ENCODE measurements around the gene CCT8. TPM values are rescaled to one million over a fixed set of nuclear protein-coding genes. Genes with fewer than 3 reads are reported as not detected.
A peak's percentile ranks its signal among the peaks of the same experiment; 100 is the strongest.

Gene CCT8
- total RNA-seq, 6 experiments from 2014 or later = 209 to 258 (median 227) TPM

DNA sequence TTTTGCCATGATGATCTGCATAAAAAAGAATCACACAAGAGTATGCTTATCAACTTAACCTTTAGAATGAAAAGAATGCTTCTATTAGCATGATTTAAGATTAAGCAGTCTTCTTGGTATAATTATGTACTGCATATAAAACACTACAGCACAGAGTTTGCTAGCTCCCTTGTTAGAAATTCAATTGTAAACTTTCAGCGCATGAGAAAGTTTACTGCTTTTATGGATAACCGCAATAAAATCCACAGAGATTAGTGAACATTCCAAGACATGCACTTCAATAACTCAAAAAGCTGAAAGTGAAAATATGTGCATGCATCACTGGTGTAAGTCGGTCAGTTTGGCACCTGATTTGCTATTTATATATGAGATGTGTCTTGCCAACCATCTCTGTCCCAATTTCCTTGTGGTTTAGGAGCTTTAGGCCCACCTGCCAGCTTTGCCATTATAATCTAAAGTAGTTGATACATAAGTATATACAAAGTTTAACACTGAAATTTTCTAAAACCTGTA lies 16.9 kb downstream of the CCT8 start:
- Mint-ChIP-seq H3K27ac (no peak overlapping the region), H3K4me1 (ENCODE audit: low read depth) (peaks cover 10% of the 10 kb centered on the region), H3K9me3 (no peaks in the 10 kb centered on the region), H3K36me3 (ENCODE audit: low read depth) (peaks cover 33% of the 10 kb centered on the region), H3K4me3 (no peak overlapping the region), H3K27me3 (ENCODE audit: insufficient read depth) (no peaks in the 10 kb centered on the region)
- DNase-seq = no peak
- TF ChIP-seq, protein P1, sequence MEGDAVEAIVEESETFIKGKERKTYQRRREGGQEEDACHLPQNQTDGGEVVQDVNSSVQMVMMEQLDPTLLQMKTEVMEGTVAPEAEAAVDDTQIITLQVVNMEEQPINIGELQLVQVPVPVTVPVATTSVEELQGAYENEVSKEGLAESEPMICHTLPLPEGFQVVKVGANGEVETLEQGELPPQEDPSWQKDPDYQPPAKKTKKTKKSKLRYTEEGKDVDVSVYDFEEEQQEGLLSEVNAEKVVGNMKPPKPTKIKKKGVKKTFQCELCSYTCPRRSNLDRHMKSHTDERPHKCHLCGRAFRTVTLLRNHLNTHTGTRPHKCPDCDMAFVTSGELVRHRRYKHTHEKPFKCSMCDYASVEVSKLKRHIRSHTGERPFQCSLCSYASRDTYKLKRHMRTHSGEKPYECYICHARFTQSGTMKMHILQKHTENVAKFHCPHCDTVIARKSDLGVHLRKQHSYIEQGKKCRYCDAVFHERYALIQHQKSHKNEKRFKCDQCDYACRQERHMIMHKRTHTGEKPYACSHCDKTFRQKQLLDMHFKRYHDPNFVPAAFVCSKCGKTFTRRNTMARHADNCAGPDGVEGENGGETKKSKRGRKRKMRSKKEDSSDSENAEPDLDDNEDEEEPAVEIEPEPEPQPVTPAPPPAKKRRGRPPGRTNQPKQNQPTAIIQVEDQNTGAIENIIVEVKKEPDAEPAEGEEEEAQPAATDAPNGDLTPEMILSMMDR (IDR thresholded peaks at IDR 0.05) = no peak

DNA sequence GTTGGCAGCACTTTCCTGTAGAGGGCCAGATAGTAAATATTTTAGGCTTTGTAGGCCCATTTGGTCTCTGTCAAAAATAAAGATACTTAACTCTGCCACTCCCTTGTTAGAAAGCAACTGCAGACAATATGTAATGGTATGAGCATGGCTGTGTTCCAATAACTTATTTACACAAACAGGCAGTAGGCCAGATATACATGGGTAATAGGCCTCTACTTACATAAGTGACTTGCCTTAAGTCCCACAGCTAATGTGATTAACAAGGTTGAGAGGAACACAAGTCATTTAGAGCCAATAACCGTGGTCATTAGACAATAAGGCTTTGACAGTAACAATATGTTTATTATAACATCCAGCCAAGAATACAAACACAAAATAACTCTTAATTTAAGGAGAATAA lies 17.4 kb downstream of the CCT8 start:
- TF ChIP-seq, protein P1 (IDR thresholded peaks at IDR 0.05) = no peak
- Mint-ChIP-seq H3K36me3 (ENCODE audit: low read depth) (peaks cover 27% of the 10 kb centered on the region), H3K4me1 (ENCODE audit: low read depth) (peaks cover 10% of the 10 kb centered on the region)

DNA sequence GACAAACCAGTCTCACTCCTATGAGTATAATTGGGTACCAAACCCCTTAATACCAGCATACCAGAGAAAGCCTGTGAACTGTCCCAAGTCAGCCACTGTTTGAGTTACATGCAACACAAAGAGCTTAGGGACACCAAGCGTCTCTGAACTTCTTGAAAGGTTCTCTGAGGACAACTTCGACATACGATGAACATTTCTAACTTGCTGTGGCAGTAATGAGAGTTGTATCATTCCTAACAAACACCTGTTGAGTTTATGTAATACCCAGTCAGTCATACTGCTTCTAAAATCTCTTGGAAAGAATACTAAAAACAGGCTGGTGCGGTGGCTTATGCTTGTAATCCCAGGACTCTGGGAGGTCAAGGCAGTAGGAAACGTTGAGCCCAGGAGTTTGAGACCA lies 18.4 kb downstream of the CCT8 start:
- H3K36me3 Mint-ChIP-seq (ENCODE audit: low read depth) = peaks cover 20% of the 10 kb centered on the region
- peaks cover 10% of the 10 kb centered on the region for H3K4me1 Mint-ChIP-seq (ENCODE audit: low read depth)
- TF ChIP-seq, protein P1 (IDR thresholded peaks at IDR 0.05) = no peak
- H3K4me3 Mint-ChIP-seq = no peak overlapping the region
- H3K27me3 Mint-ChIP-seq (ENCODE audit: insufficient read depth) = no peaks in the 10 kb centered on the region
- no peak for DNase-seq
- no peak overlapping the region for H3K27ac Mint-ChIP-seq
- H3K9me3 Mint-ChIP-seq = no peaks in the 10 kb centered on the region

More for the DNA sequence above, 17.4 kb downstream of the CCT8 start:
- Mint-ChIP-seq H3K4me3 (no peak overlapping the region), H3K27ac (no peak overlapping the region), H3K27me3 (ENCODE audit: insufficient read depth) (no peaks in the 10 kb centered on the region), H3K9me3 (no peaks in the 10 kb centered on the region)
- no peak for DNase-seq

DNA sequence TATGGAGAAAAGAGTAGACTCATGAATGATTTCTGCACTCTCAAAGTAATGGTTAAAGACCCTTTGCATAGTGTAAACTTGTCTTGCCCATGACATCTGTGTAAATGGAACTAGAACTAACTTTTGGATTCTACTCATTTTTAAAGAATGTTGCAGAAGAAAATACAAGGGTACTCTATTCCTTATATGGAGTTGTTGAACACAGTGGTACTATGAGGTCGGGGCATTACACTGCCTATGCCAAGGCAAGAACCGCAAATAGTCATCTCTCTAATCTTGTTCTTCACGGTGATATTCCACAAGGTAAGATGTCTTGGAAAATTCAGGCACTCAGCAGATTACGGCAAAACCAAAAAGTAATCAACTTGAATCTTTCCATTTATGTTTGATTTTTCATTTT lies 19.8 kb downstream of the CCT8 start:
- no peak overlapping the region; the same call in 1 of the 2 replicates for H3K4me3 Mint-ChIP-seq
- TF ChIP-seq, protein P1 (IDR thresholded peaks at IDR 0.05) = no peak
- no peak for DNase-seq
- H3K27ac Mint-ChIP-seq = peak overlapping the region; percentile 8; the same call in 1 of the 2 replicates
- H3K36me3 Mint-ChIP-seq (ENCODE audit: low read depth) = peaks cover 20% of the 10 kb centered on the region
- H3K9me3 Mint-ChIP-seq = no peaks in the 10 kb centered on the region
- H3K4me1 Mint-ChIP-seq (ENCODE audit: low read depth) = peaks cover 10% of the 10 kb centered on the region
- H3K27me3 Mint-ChIP-seq (ENCODE audit: insufficient read depth) = no peaks in the 10 kb centered on the region

DNA sequence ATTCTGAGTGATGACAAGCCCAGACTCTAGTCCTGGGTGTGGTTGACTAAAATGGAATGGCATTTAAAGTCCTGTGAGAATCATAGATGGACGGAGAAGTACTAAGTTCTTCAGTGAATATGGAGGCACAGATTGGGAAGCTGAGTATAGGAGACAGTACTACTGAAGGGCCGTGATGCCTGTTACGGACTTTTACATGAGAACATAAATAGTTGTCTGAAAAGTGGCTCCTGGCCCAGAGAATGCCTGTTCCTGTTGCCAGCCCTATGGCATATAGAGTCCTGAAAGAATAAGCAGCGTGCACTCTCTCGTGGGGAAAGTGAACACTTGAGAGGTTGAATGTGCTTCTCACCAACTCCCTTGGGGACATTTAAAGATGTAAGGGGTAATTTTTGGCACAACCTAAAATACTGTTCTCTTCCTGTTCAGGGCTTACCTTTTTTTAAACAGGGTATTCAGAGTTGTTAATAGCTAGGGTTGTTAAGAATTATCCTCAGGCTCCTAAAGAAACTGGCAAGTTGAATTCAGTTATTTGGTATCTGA lies 20.4 kb downstream of the CCT8 start:
- peaks cover 20% of the 10 kb centered on the region for H3K36me3 Mint-ChIP-seq (ENCODE audit: low read depth)
- H3K9me3 Mint-ChIP-seq = no peaks in the 10 kb centered on the region
- DNase-seq = no peak
- peaks cover 10% of the 10 kb centered on the region for H3K4me1 Mint-ChIP-seq (ENCODE audit: low read depth)
- H3K4me3 Mint-ChIP-seq = no peak overlapping the region
- H3K27ac Mint-ChIP-seq = peak overlapping the region; percentile 8; the same call in 1 of the 2 replicates
- H3K27me3 Mint-ChIP-seq (ENCODE audit: insufficient read depth) = no peaks in the 10 kb centered on the region
- TF ChIP-seq, protein P1 (IDR thresholded peaks at IDR 0.05) = no peak
